Pulmonary artery endothelial cell (primary cell): ENCODE results near the gene IGF1. TPM values are rescaled to one million over a fixed set of nuclear protein-coding genes. Genes with fewer than 3 reads are reported as not detected.
"Not testable (repeated sequence)": the region's sequence is repeated elsewhere in the genome, so short reads cannot be mapped to it uniquely, and the experiment has no call there.

ENCODE experiments used
- DNase-seq: peaks from one replicate; pipeline ENCODE4 v3.0.0-alpha.2; 2011; ENCODE audit warnings: low read depth, low spot score
- total RNA-seq: library from RNA; depleted of rRNA; stranded (reverse); fragments of >200 nt; gene quantifications from 2 replicates; pipeline ENCODE4 v1.2.3, GENCODE V29; 2014

Gene IGF1
- total RNA-seq, 1 donor from 2014 or later, result 0.20 TPM

DNA sequence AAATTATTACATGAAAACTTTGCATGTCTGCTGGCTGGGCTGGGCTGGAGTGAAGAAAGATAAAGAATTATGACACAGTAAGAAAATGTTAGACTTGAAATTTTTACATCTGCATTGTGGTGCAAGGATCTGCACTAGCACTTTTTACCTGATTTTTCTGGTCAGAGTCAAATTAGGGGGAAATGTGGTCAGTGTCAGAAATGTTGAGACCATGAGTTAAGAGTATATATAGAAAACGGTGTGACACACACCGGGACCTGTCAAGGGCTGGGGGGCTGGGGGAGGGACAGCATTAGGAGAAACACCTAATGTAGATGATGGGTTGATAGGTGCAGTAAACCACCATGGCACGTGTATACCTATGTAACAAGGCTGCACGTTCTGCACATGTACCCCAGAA lies 90.3 kb downstream of the IGF1 start:
- no peak for DNase-seq

DNA sequence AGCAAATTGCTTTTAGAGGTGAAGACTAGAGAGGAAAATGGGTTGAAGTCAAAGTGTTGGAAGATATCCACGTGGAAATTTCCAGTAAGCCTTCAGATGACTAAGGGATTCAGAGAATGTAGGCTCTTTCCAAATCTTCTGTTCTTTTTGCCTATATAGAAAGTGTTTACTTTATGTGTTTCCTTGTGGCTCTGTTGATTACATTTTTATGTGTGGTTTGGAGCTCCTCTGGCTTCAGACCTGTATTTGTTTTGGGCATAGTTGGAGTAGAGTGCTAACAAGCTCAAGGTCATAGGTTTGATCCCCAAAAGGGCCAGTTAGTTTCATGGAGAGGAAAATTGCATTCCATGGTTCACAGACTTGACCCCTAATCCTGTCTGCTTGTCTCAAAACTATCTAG lies 91.9 kb downstream of the IGF1 start:
- DNase-seq, result no peak

DNA sequence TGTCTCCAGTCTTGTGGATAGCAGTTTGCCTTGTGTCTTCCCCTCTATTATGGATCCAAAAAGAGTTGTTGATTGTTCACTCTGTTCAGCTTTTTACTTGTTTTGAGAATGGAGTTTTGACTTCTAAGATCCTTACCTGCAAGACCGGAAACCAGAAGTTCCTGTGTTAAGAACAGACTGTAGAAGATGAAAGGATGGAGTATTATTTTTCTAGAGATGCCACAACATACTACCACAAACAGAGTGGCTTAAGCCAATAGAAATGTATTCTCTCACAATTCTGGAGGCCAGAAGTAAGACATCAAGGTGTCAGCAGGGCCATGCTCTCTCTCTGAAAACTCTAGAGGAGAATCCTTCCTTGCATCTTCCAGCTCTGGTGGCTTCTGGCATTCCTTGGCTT lies 95.0 kb downstream of the IGF1 start:
- no peak for DNase-seq

DNA sequence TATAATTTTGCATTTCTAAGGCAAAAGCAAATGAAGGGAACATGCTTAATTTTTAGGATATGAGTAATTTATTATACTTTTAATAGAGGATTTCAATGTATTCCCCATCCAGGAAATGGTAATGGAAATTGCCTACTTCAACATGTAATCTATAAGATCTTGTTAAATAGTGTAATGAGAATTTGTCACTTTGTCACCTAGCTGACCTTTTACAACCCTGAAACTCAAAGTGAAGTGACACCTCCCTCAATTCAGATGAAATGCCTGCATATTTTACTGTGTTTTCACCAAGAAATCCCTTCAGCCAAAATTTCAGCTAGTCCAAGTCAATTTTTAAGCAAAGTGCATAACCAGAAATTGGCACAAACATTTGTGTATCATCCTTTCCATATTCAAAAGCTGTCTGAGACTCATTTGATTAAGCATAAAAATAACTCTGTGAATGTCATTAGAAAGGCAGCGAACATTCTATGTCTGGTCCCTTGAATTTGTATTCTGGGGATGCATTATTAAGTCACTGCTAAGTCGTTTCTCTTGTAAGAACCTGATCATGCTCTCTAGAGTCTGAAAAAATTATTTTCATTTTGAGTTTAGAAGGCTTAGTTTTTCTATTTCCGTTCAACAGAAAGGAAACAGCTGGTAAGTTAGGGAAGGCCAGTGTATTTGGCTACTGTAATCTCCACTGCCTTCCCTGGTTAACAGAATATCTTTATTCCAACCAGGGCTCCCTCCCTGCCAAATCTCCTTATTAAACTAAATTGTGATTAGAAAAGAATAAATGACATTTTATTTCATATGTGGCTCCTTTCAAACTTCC lies 100.8 kb downstream of the IGF1 start:
- DNase-seq, result no peak

DNA sequence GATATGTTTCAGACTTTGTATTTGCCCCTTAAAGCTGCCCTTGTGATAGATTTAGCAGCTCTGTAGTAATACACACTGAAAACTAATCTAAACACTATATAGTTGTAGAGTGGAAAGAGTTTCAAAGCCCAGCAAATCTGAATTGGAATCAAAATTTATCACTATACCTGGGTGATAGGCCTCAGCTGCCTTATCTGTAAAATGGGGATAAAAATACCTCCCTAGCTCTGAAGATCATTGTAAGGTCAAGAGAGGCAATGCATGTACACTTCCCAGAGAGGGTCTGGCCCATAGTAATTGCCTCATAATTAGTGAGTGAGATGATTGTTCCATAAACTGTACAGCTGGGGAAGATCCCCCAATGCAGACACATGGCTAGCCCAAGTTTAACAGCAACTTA lies 103.6 kb downstream of the IGF1 start:
- no peak for DNase-seq

DNA sequence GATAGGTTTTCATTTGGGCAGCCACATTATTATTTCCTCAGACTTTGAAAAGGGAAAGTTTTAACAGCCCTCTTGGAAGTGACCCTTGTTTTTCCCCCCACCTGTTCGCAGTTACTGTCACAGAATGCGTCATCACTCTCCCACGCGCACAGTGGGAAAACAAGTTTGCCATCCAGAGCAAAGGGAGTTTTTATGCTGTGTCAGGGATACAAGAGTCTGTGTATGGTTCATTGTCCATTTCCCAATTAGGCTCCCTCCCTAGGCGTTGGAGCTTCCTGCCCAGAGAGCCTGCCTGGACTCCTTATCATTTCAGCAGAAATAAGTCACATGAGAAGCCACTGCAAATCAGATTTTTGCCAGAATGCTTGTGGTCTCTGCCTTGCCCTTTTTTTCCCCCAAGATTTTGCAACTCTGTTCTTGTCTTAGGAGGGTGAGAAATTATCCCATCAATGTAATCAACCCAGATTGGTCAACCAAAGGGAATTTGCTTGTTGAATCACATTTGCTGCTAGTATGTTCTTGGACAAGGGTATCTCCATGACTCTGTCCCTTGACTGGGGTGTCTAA lies 104.1 kb downstream of the IGF1 start:
- DNase-seq, result no peak

DNA sequence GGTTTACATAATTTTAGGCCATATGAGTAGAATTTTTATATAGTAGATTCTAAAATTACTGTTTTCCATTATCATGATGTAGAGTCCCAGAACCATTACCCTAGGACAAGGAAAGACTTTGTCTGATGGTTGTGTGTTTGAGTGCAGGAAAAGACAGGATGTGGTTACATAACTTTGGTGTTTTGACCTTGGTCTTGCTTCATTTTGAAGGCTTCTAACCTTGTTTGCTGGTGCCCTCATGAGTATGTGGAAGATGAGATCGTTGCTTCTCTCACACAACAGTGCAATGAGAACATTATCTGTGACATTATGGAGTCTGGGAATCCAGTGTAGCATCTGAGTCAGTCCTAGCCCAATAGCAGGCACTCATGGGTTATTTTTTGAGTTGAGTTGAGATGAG lies 106.2 kb downstream of the IGF1 start:
- DNase-seq, result no peak

DNA sequence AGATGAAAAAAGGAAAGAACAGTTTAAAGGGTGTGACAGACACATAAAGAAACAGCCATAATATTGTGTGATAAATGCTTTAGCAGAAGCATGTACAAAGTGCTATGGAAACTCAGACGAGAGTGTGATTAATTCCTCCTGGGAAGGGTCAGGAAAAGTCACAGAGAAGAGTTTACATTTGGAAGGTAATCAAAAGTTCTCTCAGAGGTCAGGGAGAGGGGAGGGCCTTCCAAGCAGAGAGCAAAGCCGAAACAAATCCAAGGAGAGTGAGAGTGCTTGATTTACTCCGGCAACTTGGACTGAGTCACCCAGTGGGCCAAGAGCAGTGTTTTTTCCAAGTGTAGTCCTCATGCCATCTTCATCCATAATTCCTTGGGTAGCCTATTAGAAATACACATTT lies 108.3 kb downstream of the IGF1 start:
- DNase-seq, result no peak

DNA sequence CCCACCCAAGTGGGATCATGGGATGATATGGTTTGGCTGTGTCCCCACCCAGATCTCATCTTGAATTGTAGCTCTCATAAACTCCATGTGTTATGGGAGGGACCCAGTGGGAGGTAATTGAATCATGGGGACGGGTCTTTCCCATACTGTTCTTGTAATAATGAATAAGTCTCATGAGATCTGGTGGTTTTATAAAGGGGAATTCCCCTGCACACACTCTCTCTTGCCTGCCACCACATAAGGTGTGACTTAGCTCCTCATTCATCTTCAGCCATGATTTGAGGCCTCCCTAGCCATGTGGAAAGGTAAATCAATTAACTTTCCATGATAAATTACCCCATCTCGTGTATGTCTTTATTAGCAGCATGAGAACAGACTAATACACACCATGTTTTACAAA lies 109.2 kb downstream of the IGF1 start:
- DNase-seq, result no peak

DNA sequence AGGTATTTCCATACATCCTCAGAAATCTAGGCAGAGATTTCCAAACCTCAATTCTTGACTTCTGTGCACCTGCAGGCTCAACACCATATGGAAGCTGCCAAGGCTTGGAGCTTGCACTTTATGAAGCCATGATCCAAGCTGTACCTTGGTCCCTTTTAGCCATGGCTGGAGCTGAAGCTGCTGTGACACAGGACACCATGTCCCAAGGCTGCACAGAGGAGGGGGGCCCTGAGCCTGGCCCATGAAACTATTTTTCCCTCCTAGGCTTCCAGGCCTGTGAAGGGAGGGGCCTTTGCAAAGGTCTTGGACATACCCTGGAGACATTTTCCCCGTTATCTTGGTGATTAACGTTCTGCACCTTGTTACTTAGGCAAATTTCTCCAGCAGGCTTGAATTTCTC lies 110.5 kb downstream of the IGF1 start:
- no peak for DNase-seq

DNA sequence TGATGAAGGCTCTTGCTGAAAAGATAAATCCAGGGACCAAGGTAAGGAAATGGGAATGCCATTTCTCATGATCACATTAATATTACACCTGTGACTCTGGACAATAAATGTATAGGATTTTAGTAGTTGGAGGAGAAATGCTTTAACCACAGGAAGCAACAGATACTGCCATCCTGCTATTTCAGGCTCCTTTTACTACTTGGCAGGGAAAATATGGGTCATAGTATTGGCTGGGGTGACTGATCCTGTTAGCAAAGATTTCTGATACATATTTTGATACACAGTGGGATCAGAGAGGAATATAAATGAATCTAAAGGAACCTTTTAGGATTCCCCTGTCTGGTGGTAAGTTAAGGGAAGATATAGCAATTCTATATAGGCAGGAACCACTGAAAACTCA lies 115.0 kb downstream of the IGF1 start:
- no peak for DNase-seq

DNA sequence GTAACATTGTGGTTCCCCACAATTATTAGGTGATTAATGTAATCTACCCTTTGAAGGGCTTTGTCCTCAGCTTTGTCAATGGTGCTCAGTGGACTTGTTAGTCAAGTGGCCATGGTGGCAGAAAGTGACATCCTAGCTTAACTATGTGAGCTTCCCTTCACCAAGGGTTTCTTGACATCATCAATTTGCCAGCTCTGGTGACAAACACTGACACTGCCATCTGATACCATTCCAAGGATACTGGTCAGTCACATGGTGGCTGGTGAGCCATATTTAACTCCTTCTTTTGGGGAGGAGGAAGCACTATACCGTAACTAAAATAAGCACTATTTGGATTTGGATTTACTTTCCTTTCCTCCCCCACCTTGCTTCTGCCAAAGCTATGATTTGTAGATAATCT lies 115.7 kb downstream of the IGF1 start:
- DNase-seq, result no peak

DNA sequence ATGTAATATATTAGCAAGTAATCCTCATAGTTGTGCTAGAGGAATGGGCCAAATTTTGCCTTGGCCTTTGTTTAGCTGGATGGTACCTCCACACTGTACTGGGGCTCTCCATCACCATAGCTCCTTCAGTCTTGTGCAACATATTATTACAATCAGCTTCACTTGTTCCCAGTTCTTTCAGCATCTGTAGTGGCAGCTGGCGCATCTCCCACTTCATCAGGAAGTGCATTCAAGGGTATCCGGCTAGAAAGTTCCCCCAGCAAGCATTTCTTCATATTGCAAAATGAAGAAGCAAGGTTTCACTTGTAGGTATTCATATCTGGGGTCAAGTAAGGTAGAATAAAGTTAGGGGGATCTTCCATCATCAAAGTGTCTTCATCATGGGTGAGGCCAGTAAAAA lies 123.7 kb downstream of the IGF1 start:
- no peak for DNase-seq

DNA sequence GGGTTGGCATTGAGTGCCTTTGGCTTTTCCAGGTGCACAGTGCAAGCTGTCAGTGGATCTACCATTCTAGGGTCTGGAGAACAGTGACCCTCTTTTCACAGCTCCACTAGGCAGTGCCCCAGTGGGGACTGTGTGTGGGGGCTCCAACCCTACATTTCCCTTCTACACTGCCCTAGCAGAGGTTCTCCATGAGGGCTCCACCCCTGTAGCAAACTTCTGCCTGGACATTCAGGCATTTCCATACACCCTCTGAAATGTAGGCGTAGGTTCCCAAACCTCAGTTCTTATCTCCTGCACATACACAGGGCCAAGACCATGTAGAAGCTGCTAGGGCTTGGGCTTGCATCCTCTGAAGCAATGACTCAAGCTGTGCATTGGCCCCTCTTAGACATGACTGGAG lies 126.1 kb downstream of the IGF1 start:
- not testable (repeated sequence) for DNase-seq

DNA sequence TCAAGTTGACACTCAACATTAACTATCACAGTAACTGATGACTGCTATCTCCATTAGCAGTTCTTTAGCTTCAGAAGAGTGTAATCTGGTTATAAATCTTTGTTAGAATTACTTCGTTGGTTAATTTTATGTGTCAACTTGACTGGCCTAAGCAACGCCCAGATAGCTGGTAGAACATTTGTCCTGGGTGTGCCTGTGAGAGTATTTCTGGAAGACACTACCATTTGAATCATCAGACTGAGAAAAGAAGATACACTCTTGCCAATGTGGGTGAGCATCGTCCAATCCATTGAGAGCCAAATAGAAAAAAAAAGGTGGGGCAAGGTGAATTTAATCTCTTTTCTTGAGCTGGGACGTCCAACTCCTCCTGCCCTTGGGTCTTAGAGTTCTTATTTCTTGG lies 129.0 kb downstream of the IGF1 start:
- no peak for DNase-seq

DNA sequence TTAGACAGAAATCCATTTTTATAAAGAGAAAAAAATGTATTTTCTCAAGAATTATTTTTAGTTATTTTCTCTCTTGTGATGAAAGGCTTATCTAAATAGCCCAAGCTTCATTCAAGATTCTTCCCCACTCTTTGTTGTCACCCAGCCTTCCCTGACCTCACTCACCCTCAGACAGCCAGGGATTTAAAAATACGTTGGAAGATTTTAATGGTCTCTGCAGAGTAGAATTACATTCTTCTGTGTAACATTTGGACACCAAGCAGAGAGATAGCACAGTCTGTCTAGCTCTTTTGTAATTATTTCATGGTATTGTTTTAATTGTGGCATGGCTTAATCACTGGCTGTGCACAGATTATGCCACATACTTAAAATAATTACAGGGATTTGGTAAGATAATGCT lies 130.3 kb downstream of the IGF1 start:
- DNase-seq, result no peak

DNA sequence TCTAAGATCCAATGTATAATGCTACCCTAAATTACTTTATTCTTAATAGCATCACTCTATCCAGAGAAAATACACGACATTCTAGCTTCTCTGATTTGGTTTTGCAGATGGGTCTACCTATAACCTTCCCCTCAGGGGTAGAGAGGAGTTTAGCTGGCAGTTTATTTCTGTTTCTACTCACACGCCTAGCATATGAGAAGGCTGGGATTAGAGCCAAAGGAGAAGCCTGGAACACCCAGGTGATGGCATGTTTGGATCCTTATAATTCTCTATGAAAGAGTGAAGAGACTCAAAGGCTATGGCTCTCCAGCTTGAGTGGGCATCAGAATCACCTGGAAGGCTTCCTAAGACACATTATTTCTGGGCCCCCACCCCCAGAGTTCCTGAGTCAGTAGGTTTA lies 131.3 kb downstream of the IGF1 start:
- DNase-seq, result no peak

DNA sequence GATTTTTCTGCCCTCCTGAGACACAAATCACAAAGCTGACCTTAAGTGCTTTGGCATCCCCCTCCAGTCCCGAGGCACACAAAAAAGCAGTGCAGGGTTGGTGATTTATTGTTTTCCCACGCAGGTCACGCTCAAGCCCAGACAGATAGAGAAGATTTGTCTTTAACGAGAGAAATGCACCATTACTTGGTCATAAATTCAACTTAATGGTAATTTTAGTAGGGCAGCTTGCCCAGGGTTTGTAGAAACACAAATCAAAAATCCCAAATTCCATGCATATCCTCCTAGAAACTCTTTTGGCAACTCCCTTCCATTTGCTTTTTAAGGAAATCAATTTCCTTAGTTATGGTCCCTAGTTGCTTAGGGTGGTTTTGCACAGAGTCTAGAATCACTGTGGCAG lies 132.6 kb downstream of the IGF1 start:
- DNase-seq, result no peak
